ENCODE measurements around the gene PRDM9.
A peak's percentile ranks its signal among the peaks of the same experiment; 100 is the strongest.
"Not testable (repeated sequence)": the region's sequence is repeated elsewhere in the genome, so short reads cannot be mapped to it uniquely, and the experiment has no call there.

Gene PRDM9

GRCh38 chr5:23507278-23507685, at the start of gene PRDM9:
Gene PRDM9 (plus strand): TSS chr5:23507609. CDS start chr5:23509034, 1,425 bp downstream.
- TF ChIP-seq GATA1 (IDR thresholded peaks at IDR 0.05; ENCODE audit: low read depth, low read length) (no peak), POLR2A (IDR thresholded peaks at IDR 0.05; ENCODE audit: low read length) (no peak)
- DNase-seq: peak; percentile 4 to 17

- TF ChIP-seq GATA1 (IDR thresholded peaks at IDR 0.05; ENCODE audit: low read depth, low read length): no peak
- TF ChIP-seq POLR2A (IDR thresholded peaks at IDR 0.05; ENCODE audit: low read length): no peak
- no peak for DNase-seq
Measured at GRCh38 chr5:23457780-23458179, 49.6 kb upstream of the PRDM9 start.

GRCh38 chr5:23459214-23459613, 48.2 kb upstream of the PRDM9 start:
- DNase-seq: no peak
- TF ChIP-seq POLR2A (IDR thresholded peaks at IDR 0.05; ENCODE audit: low read length) (no peak), GATA1 (IDR thresholded peaks at IDR 0.05; ENCODE audit: low read depth, low read length) (no peak)

GRCh38 chr5:23461576-23461975, 45.8 kb upstream of the PRDM9 start:
- no peak for DNase-seq
- TF ChIP-seq GATA1 (IDR thresholded peaks at IDR 0.05; ENCODE audit: low read depth, low read length) (no peak), POLR2A (IDR thresholded peaks at IDR 0.05; ENCODE audit: low read length) (no peak)

DNA sequence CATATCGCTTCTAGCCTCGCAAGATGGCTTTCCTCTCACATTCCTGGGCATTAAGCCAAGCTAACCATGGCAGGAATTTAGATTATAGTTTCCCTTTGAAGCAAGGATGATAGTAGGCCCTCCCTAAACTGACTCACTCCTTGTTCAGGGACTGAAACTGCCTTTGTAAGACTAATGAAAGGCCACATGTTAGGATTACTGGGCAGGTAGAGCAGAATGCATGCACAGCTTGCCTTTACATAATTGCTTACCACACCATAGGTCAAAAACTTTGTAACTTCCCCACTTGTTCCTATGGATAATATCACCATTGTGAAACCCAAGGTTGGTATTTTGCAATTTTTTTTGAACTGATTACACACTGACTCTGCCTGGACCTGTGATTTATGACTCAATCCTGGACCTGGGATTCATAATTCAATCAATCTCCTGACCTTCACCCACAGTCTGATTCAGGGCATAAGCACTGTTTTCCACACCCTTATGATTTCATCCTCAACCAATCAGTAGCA, 41.0 kb upstream of the PRDM9 start:
- TF ChIP-seq POLR2A (IDR thresholded peaks at IDR 0.05; ENCODE audit: low read length) (no peak), GATA1 (IDR thresholded peaks at IDR 0.05; ENCODE audit: low read depth, low read length) (no peak)
- DNase-seq: no peak

DNA sequence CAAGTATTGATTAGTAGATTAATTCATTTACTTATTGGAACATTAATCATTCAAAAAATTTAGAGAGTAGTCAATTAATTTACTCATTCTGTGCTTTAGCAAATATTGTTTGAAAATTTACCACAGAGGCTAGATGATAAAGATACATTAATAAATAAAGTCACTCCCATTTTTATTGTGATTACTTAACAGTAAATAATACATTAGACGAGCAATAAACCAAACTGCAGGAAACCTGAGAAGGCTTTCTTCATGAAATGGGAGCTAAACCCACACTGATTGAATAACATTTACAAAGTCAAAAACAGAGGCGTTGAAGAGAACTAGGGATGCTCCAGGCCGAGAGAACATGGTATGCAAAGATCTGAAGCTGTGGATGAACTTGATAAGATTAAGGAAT, 38.8 kb upstream of the PRDM9 start:
- TF ChIP-seq GATA1 (IDR thresholded peaks at IDR 0.05; ENCODE audit: low read depth, low read length): no peak
- no peak for TF ChIP-seq POLR2A (IDR thresholded peaks at IDR 0.05; ENCODE audit: low read length)
- no peak for DNase-seq

GRCh38 chr5:23473915-23474314, 33.5 kb upstream of the PRDM9 start:
- no peak for DNase-seq
- no peak for TF ChIP-seq GATA1 (IDR thresholded peaks at IDR 0.05; ENCODE audit: low read depth, low read length)
- no peak for TF ChIP-seq POLR2A (IDR thresholded peaks at IDR 0.05; ENCODE audit: low read length)

DNA sequence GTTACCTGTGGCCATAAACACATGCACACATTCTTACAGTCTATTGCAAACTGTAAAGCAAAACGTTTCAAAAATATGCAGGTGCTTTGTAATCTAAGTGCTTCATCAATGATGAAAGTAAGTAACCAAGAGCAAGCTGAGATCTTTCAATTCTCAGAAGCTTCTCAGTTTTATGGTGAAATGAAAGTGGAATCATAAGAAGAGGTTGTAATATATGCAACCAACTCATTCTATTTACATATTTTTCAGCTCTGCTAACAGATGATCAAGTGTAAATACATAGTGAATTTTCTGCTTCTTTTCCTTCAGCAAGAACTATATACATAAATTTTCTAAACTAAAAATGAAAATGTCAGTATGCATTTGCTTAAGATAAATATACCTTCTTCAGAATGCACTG, 33.1 kb upstream of the PRDM9 start:
- TF ChIP-seq POLR2A (IDR thresholded peaks at IDR 0.05; ENCODE audit: low read length) (no peak), GATA1 (IDR thresholded peaks at IDR 0.05; ENCODE audit: low read depth, low read length) (no peak)
- no peak for DNase-seq

GRCh38 chr5:23476580-23476979, 30.8 kb upstream of the PRDM9 start:
- no peak for DNase-seq

GRCh38 chr5:23482642-23483041, 24.8 kb upstream of the PRDM9 start:
- TF ChIP-seq POLR2A (IDR thresholded peaks at IDR 0.05; ENCODE audit: low read length) (no peak), GATA1 (IDR thresholded peaks at IDR 0.05; ENCODE audit: low read depth, low read length) (no peak)
- no peak for DNase-seq

More at GRCh38 chr5:23476580-23476979, 30.8 kb upstream of the PRDM9 start:
- TF ChIP-seq POLR2A (IDR thresholded peaks at IDR 0.05; ENCODE audit: low read length) (no peak), GATA1 (IDR thresholded peaks at IDR 0.05; ENCODE audit: low read depth, low read length) (no peak)

DNA sequence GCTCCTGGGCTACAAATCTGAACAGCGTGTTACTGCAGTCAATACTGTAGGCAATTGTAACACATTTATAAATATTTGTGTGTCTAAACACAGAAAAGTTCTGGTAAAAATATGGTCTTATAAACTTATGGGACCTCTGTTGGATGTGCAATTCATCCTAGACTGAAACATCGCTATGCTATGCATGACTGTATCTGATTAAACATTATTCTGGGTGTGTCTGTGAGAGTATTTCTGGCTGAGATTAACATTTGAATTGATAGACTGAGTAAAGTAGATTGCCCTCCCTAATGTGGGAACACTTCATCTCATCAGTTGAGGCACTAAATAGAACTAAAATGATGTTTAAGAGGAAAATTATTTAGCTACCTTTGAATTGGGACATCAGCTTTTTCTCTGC, 24.3 kb upstream of the PRDM9 start:
- TF ChIP-seq GATA1 (IDR thresholded peaks at IDR 0.05; ENCODE audit: low read depth, low read length) (no peak), POLR2A (IDR thresholded peaks at IDR 0.05; ENCODE audit: low read length) (no peak)
- no peak for DNase-seq

- TF ChIP-seq GATA1 (IDR thresholded peaks at IDR 0.05; ENCODE audit: low read depth, low read length): no peak
- no peak for TF ChIP-seq POLR2A (IDR thresholded peaks at IDR 0.05; ENCODE audit: low read length)
- DNase-seq: no peak
Measured at GRCh38 chr5:23484096-23484495, 23.3 kb upstream of the PRDM9 start.

- not testable (repeated sequence) for DNase-seq
Measured at GRCh38 chr5:23486227-23486626, 21.2 kb upstream of the PRDM9 start.

GRCh38 chr5:23490993-23491392, 16.4 kb upstream of the PRDM9 start:
- no peak for DNase-seq
- TF ChIP-seq GATA1 (IDR thresholded peaks at IDR 0.05; ENCODE audit: low read depth, low read length): no peak
- TF ChIP-seq POLR2A (IDR thresholded peaks at IDR 0.05; ENCODE audit: low read length): no peak

DNA sequence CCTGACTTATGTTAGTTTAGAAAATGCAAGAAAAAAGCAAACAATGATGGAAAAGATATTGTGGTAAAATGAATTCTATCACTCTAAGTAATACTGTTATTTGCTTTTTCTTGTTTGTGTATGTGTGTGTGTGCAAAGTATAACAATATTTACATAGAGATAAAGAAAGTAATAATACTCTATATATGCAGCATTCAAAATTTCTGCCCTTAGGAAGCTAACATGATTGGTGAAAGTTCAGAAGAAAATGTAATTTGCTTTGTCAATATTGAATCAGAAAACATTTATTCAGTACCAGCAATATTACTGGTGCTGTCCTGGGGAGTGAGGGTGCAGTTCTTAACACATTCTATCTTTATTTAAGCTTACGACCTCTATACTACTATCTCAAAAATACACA, 12.9 kb upstream of the PRDM9 start:
- TF ChIP-seq POLR2A (IDR thresholded peaks at IDR 0.05; ENCODE audit: low read length) (no peak), GATA1 (IDR thresholded peaks at IDR 0.05; ENCODE audit: low read depth, low read length) (no peak)
- DNase-seq: no peak

DNA sequence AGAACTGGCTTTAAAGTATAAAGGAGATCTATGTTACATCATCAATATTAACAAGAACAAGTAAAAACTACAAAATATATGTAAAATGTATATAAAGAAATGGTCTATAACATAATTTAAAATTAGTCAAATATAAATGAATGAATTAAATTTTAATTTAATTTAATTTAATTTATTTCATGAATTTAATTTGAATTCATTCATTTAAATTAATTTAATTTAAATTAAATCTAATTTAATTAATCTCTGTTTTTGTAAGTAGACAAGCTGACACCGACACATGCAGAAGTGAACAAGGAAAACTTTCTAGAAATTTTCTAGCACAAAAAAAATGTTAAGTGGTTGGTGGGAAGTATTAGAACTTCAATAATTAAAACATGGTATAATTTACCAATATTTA, 10.8 kb upstream of the PRDM9 start:
- DNase-seq: no peak
- no peak for TF ChIP-seq POLR2A (IDR thresholded peaks at IDR 0.05; ENCODE audit: low read length)
- no peak for TF ChIP-seq GATA1 (IDR thresholded peaks at IDR 0.05; ENCODE audit: low read depth, low read length)
